GM18873 (cell line): ENCODE data around the gene L3MBTL4.
"Not testable (repeated sequence)": the region's sequence is repeated elsewhere in the genome, so short reads cannot be mapped to it uniquely, and the experiment has no call there.

Experiments
- ATAC-seq: cut with Tn5 transposase; IDR thresholded peaks from one replicate; pipeline ENCODE4 v1.9.1; 2021; ENCODE audit warnings: mild to moderate bottlenecking, moderate library complexity, moderate number of reproducible peaks; ENCODE audit not compliant: unreplicated experiment, low FRiP score

Gene L3MBTL4

DNA sequence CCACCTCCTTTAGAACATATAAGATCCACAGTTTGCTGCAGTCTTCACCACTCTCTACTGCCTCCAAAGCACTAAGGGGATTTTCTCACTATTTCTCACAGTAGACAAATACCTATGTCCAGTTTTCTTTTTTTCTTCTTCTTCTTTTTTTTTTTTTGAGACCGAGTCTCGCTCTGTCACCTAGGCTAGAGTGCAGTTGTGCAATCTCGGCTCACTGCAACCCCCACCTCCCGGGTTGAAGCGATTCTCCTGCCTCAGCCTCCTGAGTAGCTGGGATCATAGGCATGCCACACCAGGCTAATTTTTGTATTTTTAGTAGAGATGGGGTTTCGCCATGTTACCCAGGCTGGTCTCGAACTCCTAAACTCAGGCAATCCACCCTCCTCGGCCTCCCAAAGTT lies 6.2 kb downstream of the L3MBTL4 start:
- ATAC-seq, result not testable (repeated sequence)

DNA sequence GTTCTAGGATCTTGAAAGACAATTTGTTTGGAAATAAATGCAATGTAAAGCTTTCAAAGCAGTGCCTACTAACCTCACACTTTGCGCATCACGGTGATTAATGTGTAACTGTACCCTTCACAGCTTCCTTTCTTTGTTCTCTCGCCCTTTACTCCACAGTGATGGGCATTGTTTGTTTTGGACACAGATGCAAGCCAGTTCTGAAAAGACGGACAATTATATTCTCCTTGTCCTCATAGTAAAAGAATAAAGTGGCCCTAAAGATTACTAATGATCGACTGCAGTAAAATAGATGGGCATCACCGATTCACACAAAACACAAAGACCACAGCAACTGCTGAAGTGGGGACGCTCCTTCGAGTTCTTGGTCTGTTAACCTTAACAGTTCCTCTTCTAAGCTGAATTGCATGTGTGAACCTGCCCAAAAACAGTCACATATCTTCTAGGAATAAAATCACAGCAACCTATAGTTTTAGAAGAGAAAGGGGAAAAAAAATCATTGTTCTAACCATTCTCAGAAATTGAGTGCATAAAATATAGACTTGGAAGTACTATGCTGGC lies 7.7 kb downstream of the L3MBTL4 start:
- ATAC-seq, result no peak

DNA sequence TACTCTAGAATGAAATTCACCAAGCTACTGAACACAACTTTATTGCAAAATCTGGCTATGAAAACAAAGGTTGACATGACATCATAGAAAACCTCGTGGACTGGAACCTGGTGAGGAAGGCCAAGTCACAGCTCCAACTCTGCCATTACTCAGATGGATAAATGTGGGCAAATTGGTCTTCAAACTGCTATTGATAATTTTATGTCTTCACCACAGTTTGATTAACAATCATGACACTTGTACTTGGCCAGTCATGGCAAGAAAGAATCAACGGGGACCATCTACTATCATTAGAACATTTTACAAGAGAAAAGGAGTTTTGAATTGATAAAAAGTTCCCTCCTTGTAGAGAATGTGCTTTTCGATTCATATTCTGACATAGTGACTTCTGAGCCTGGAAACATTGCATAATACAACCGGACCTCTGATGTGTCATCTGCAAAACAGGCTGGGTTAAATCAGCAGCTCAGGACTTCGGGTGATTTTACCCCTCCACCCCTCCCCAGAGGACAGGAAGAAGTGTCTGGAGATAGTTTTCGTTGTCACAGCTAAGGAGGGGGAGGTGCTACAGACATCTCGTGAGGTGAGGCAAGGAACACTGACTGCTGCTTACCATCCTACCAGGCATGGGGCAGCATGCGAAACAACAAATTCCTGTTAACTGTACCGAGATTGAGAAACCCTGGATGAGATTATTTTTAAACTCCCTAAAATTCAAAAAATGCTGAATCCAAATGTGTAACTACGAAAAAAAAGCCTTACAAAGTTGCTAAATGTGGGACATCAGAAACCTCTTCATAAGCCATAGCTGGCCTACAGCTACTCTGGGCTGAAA lies 8.4 kb downstream of the L3MBTL4 start:
- ATAC-seq, result no peak

DNA sequence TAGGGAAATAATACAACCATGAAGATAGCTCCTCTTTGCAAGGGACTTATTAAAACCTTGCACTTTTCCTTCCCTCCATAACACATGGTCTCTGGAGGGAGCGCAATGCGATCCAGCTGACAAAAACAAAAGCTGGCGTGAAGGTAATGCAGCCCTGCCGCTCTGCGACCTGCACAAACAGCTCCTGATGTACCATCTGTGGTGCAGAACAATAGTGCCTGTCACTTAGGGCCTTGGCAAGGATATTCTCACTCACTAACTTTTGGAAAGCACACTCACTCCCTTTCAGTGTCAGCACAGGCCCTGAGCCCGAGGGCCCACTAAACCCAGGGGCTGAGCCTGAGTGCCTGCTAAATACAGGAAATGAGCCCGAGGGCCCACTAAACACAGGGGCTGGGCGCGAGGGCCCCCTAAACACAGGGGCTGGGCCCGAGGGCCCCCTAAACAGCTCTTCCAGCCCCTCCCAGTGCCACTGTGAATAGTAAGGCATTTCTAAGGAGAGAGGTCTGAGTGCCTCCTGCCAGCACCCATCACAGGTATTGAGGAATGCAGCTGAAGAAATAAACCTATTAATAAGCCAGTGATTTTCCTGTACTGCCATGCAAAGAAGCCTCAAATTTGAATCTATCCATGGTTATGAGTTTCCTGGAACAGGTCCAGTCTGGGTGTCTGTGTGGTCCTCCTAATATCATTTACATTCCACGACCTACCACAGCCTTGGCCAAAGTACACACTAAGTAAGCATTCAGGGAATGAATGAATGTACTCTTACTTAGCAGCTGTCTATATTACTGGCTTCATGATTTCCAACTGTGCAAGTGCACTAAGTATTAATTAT lies 9.3 kb downstream of the L3MBTL4 start:
- no peak for ATAC-seq

DNA sequence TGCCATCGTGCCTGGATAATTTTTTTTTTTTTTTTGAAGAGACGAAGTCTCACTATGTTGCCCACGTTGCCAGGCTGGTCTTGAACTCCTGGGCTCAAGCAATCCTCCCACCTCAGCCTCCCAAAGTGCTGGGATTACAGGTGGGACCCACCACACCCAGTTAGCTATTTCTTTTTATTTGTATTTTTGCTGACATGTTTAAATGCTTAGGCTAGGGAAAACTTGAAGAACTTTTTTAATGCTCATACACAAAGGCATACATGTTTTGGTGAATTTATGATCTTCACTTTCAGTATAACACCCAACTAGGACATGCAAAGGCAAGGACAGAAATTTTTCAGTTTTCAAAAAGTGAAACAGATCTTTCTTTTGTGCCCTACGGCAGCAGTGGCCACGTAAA lies 9.9 kb downstream of the L3MBTL4 start:
- no peak for ATAC-seq

DNA sequence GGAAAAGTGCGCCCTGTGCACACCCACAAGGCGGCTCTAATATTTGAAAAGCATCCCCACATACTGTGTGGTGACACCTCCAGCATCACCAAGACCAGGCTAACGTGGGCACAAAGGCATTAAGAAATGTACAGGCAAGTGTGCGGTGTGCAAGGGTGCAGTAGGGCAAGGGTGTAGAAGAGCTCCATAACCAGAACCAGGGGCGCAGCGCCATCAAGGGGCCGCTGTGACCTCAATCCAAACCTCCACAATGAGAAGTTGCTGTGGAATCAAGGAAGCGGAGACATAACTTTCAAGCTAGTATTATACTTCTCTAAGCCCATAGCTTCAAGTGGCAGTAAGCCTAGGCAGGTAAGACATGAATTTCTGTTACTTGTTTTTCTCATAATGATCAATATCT lies 13.0 kb downstream of the L3MBTL4 start:
- no peak for ATAC-seq

DNA sequence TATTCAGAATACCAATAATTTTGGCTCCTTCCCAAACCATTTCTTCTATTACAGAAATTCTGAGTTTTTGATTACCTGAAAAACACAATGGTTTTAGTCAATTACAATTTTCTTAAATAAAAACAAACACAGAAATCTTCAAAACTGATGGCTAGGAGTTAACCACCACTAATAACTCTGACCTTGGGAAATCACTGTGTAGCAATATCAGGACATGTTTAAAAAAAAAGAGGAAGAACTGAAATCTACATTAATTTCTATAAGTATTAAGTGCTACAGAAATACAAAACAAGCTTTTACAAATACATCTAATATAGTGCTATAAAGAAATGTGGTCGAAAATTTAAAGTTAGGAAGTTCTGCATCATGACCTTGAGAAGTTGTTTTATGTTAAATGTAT lies 14.9 kb downstream of the L3MBTL4 start:
- no peak for ATAC-seq

DNA sequence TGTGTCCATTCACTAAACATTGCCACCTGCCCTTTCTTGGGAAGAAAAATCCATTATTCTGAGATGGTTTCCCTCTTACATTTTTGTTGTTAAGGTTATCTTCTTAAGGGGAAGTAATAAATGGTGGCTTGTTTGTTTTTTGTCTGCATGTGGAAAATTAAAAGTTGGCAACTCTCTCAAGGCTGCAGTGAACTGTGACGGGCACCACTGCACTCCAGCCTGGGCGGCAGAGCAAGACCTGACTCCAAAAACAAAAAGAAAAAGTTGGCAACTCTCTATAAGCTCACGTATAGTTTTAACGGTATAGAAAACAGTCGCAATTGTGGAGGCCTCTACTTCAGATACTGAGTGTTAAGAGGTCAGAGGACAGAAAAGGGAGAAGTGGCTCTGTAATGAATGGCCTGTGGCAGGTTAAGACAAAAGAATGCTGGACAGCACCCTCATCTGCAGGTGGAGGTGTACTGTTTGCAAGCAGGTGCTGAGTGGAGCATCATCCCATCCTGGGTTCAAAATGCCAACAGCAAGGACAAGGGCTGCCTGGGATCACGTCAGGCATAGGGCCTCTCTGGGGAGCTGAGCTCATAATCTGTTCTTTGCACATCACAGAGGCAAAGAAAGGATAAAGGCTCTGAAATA lies 16.7 kb downstream of the L3MBTL4 start:
- no peak for ATAC-seq

DNA sequence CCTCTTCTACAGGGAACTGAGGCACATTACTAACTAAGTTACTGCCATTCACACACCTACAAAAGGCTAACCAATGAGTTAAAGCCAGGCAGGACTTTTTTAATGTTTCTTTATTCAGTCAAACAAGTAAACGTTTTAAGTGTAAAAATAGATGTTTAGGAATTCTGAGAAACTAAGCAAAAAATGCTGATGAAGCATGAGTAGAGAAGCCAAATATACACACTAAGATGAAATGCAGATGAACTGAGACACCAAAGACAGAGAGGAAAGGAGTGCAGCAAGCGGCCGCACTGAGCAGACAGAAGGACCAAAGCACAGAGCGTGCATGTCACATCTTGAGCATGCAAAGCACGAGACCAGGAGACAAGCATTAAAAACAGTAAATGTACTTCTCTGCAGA lies 17.9 kb downstream of the L3MBTL4 start:
- no peak for ATAC-seq

DNA sequence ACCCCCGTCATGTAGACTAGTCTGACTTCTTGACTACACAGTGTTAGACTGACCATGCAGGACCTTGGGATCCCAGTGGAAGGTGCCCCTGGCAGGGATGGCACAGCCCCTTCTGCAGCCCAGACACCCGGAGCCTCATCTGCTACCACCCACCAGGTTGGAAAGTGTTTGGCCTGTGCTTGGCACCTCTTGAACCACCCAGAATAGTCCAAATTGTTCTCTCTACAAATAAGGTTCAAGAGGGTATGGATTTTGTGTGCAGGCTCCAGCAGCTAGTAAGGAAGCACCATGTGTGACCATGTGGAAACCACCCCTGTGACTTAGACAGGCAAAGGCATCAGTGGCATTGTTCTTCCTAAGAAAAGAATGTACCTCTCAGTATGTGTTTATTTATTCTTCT lies 18.4 kb downstream of the L3MBTL4 start:
- no peak for ATAC-seq

DNA sequence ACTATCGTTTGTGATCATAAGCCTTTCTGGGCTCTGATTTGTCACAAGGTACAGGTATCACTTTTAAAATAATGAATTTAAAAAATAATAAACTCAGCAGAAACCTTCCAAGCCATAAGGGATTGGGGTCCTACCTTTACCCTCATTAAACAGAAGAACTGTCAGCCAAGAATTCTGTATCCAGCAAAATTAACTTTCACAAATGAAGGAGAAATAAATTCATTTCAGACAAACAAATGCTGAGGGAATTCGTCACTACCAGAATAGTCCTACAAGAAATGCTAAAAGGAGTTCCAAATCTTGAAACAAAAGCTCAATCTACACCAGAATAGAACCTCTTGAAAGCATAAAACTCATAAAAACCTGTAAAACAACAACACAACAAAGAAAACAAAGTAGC lies 25.7 kb downstream of the L3MBTL4 start:
- no peak for ATAC-seq

DNA sequence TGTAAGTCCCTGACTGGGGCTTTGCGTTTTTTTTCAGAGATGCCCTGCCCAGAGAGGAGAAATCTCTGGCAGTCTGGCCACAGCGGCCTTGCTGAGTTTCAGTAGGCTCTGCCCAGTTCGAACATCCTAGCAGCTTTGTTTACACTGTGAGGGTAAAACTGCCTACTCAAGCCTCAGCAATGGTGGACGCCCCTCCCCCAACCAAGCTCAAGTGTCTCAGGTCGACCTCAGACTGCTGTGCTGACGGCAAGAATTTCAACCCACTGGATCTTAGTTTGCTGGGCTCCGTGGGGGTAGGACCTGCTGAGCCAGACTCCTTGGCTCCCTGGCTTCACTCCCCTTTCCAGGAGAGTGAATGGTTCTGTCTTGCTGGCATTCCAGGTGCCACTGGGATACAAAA lies 31.7 kb downstream of the L3MBTL4 start:
- no peak for ATAC-seq

DNA sequence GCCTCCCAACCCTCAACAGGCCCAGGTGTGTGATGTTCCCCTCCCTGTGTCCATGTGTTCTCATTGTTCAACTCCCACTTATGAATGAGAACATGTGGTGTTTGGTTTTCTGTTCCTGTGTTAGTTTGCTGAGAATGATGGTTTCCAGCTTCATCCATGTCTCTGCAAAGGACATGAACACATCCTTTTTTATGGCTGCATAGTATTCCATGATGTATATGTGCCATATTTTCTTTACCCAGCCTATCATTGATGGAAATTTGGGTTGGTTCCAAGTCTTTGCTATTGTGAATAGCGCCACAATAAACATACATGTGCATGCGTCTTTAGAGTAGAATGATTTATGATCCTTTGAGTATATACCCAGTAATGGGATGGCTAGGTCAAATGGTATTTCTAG lies 37.2 kb downstream of the L3MBTL4 start:
- not testable (repeated sequence) for ATAC-seq

DNA sequence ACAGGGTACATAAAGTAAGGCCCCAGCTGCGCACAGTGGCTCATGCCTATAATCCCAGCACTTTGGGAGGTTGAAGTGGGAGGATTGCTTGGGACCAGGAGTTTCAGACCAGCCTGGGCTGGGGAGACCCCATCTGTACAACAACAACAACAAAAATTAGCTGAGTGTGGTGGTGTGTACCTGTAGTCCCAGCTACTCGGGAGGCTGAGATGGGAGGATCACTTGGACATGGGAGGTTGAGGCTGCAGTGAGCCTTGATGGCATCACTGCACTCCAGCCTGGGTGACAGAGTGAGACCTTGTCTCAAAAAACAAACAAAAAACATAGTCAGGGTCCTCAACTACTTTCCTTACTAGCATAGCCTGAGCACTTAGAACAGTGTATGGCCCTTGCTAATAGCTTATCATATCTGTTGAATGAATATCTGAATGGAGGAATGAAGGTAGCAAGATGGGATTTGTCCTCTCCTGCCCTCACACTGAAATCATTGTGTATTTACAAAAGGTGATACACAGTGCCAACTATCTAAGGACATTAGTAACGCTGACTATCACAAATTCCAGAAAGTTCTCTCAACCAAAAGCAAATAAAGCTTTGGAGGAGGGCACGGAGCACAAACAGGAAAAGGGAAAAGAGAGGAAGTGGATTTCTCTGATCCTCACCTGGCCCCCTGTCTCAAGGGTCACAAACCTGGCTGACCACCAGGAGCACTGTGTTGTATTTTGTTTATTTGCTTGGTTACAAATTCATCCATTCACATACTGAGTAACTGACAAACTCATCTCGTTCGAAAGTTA lies 38.1 kb downstream of the L3MBTL4 start:
- no peak for ATAC-seq

DNA sequence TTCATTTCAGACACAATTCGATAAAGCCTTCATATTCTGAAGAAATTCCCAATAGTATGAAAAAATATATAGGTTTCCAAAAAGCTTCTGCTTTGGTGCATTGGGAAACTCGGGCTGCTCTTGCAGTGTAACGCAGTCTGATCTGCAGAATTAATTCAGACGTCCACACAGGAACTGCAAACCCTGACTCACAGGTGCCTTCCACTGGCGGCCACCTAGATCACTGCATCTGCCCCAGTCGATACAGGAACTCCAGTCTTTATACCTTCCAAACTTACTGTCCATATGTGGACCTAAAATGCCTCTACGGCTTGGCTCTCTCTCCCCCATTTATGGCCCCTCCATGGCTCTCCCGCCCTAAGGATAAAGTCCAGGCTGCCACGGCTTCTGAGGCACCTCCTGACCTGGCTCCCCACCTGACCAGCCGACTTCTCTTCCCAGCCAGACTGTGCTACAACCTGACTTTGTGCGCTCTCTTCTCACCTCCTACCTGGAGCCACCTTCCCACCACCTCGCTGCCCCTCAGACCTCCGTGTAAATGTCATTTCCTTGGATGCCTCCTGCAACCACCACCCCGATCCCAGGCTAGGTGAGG lies 39.7 kb downstream of the L3MBTL4 start:
- no peak for ATAC-seq

DNA sequence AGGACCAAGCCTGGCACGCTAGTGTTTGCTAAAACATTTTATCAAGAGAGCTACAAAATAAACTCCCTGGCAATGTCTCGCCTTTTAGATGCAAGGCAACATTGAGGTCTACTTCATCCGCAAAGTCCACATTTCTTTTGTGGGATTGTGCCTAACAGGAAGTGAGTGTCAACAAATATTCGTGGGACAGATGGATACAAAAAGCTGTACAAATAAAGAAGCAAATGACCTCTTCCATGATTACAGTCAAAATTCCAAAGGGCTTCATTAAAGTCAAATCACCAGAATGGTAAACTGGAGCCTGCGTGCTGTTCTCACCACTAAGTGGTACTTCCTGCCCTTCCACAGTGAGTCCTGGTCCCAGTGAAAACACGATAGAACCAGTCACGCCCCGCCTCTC lies 40.4 kb downstream of the L3MBTL4 start:
- no peak for ATAC-seq

DNA sequence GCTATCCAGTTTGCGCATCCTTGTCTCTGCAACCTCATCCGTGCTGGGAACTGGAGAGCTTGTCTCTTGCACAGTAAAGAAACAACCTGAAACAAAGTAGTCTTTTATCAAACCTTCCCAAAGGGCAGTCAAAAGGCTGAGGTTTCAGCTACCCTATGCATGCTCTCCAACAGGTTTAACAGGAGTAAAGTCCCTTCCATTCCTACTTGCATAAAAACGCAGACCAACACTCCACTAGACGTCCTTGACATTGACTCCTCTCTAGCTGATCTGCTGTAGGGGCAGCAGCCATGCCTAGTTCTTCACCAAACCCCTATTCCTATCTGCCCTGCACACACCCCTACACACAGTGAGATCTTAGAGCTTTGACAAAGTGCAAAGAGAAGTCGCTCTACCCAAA lies 41.5 kb downstream of the L3MBTL4 start:
- no peak for ATAC-seq

DNA sequence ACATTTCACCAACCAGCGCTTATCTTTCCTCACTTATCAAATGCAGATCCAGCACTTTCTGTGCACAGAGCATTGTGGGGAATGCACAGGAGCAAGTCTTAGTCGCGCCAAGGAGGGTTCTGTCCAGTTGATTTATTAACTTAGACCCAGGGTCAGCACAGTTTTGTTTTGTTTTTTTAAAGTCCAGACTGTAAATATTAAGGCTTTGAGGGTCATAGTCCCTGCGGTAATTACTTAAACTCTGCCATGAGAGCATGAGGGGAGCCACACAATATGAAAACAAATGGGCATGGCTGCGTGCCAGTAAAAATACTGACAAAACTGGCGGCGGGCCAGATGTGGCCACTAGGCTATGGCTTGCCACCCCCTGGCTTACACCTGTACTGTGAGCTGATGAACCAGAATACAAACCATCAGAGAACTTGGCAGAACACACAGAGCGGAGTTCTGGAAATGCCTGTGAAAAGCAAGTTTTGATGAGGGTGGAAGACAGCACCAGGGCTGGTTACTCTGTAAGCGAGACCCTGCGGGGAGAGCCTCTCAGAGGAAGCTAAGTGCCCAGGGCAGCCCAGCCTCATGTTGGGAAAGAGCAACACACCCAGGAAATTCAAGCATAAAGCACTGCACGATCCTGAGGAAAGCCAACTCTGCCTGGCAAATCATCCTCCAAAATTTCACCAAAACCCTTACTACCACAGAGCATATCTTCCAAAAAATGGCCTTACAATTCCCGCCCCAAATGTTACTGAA lies 43.6 kb downstream of the L3MBTL4 start:
- ATAC-seq, result no peak

DNA sequence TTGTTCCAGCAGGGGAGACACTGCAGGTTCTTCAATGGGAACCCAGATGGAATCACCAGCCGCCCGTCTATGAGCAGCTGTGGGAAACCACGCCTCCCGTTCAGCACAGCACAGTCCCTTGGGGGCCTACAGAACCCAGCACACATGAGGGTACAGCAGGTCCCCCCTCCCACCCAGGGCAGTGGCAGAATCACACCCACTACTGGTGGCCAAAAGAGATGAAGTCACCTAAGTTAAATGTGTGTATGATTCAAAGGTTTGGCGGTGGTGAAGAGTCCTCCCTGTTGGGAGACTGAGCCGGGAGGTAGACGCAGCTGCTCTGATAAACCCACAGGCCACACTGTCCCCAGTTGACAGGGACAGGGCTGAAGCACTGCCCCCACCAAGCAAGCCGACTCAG lies 44.3 kb downstream of the L3MBTL4 start:
- ATAC-seq, result no peak
